CD4-positive, CD25-positive, alpha-beta regulatory T cell (primary cell): ENCODE results near the gene DDX10. TPM values are rescaled to one million over a fixed set of nuclear protein-coding genes. Genes with fewer than 3 reads are reported as not detected.

Source experiments
- ATAC-seq, 2 donors: fragments of 150-1000 bp; cut with Tn5 transposase; one replicate each; pipeline ENCODE4 v1.10.0; 2021; ENCODE audit warnings: low read depth in 2 of 2, moderate number of reproducible peaks in 2 of 2, moderate library complexity in 1 of 2
- DNase-seq, 3 donors: peaks; one replicate each; pipeline versions ENCODE4 v3.0.0 to v3.0.0-alpha.2; 2012 to 2022; ENCODE audit warnings: mixed read lengths in 1 of 3
- H3K27ac ChIP-seq: one replicate; pipeline ENCODE4 v1.7.0; 2013; ENCODE audit warnings: mild to moderate bottlenecking, low read length; ENCODE audit not compliant: insufficient read depth, poor library complexity, severe bottlenecking
- H3K27me3 ChIP-seq: one replicate; pipeline ENCODE4 v1.7.0; 2013; ENCODE audit warnings: low read length; ENCODE audit not compliant: control insufficient read depth, insufficient read depth
- H3K36me3 ChIP-seq: one replicate; pipeline ENCODE4 v1.7.0; 2013; ENCODE audit warnings: mild to moderate bottlenecking, low read length, moderate library complexity; ENCODE audit not compliant: control insufficient read depth, insufficient read depth
- H3K4me1 ChIP-seq: 2 replicates; pipeline ENCODE4 v1.7.0; 2013; ENCODE audit warnings: mild to moderate bottlenecking, low read length; ENCODE audit not compliant: insufficient read depth, control insufficient read depth, poor library complexity, severe bottlenecking
- H3K4me3 ChIP-seq: one replicate; pipeline ENCODE4 v1.7.0; 2013; ENCODE audit warnings: low read depth, mild to moderate bottlenecking, low read length, moderate library complexity
- H3K9me3 ChIP-seq, 2 experiments: 1 replicate in 1 of 2; 2 replicates in 1 of 2; pipeline ENCODE4 v1.7.0; 2013; ENCODE audit warnings: low read length in 2 of 2, mild to moderate bottlenecking in 1 of 2, moderate library complexity in 1 of 2; ENCODE audit not compliant: control insufficient read depth in 2 of 2
- H3K27ac Mint-ChIP-seq, 3 donors: one replicate each; pipeline ENCODE4 v1.8.0; 2020 to 2022; ENCODE audit warnings: mild to moderate bottlenecking in 3 of 3, mixed read lengths in 3 of 3, moderate library complexity in 2 of 3
- H3K27me3 Mint-ChIP-seq: one replicate; pipeline ENCODE4 v1.8.0; 2022; ENCODE audit warnings: mild to moderate bottlenecking, mixed read lengths
- H3K36me3 Mint-ChIP-seq: one replicate; pipeline ENCODE4 v1.8.0; 2020; ENCODE audit warnings: mixed read lengths
- H3K4me1 Mint-ChIP-seq, 4 donors: one replicate each; pipeline ENCODE4 v1.8.0; 2020 to 2022; ENCODE audit warnings: mixed read lengths in 4 of 4, mild to moderate bottlenecking in 1 of 4
- H3K4me3 Mint-ChIP-seq, 4 donors: one replicate each; pipeline ENCODE4 v1.8.0; 2020 to 2022; ENCODE audit warnings: mild to moderate bottlenecking in 4 of 4, mixed read lengths in 4 of 4, moderate library complexity in 3 of 4
- H3K9me3 Mint-ChIP-seq, 7 donors: one replicate each; pipeline ENCODE4 v1.8.0; 2020 to 2022; ENCODE audit warnings: mixed read lengths in 7 of 7, mild to moderate bottlenecking in 3 of 7, moderate library complexity in 2 of 7
- polyA plus RNA-seq, 4 donors: library from polyadenylated mRNA; unstranded; fragments of 300-500 nt; fragmentation: Illumina TruSeq; gene quantifications; one replicate each; pipeline ENCODE4 v1.2.3, GENCODE V29; 2021
- total RNA-seq: library from RNA; stranded (reverse); gene quantifications from one replicate; pipeline ENCODE4 v1.2.3, GENCODE V29; 2022

The DDX10 gene
- total and polyA plus RNA-seq, 5 donors from 2014 or later, result 10.5 to 23.3 (median 14.0) TPM

DNA sequence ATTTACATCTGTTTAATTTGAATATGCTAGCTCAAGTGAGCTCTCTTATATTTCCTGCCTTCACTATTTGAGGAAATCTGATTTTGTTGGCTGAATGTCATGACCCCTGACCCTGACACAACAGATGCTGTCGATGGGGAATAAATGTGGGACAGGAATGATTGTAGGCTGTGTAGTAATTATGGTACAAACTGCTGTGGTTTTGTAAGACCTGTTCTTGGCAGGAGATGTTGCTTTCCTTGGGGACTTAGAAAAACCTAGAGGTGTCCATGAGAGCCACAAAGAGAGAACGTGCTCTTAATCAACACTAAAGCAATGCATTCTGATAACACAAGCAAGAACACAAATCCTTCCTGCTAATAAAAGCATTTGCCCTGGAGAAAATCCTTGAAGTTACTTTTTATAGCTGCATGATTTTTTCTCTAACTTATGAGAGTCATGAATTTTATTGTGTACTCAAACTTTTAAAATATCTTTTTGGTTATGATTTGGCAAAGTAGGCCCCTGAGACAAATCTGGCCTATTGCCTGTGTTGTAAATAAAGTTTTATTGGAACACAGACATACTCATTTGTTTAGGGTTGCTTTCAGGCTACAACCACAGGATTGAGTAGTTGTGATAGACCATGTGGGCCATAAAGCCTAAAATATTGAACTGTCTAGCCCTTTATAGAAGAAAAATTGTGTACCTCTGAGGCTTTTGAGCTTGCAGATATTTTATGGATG, 90.2 kb downstream of the DDX10 start:
- Histone ChIP-seq H3K27me3 (no peaks in the 10 kb centered on the region), H3K36me3 (no peaks in the 10 kb centered on the region), H3K4me3 (no peak overlapping the region), H3K27ac (no peak overlapping the region), H3K4me1 (no peaks in the 10 kb centered on the region), H3K9me3 (no peaks in the 10 kb centered on the region)
- Mint-ChIP-seq H3K4me3 (no peak overlapping the region), H3K27me3 (no peaks in the 10 kb centered on the region), H3K36me3 (peaks cover 3% of the 10 kb centered on the region), H3K4me1 (peaks cover 8 to 39% (median 14%) of the 10 kb centered on the region in 4 donors), H3K27ac (no peak overlapping the region), H3K9me3 (no peaks in the 10 kb centered on the region)
- no peak for DNase-seq
- ATAC-seq, result no peak

DNA sequence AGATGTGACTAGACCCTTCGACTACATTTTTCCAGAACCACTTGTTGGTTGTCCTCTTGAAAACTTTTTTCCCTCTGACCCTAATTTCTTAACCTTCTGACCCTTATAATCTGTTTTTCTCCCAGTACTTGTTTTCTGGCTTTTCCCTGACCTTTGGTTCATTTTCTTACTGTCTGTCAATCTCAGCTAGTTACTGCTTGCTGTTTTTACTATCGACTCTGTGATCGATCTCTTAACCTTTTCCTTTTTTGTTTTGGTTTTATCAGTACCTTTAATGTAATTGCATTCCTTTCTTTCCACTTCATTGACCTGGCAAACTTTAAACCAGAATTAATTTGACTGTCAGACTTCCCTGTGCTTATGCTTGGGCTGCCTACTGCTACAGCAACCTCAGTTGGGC, 92.8 kb downstream of the DDX10 start:
- no peak overlapping the region for H3K4me3 Mint-ChIP-seq
- DNase-seq (no peak), ATAC-seq (no peak)
- no peaks in the 10 kb centered on the region for H3K36me3 ChIP-seq
- H3K27me3 ChIP-seq, result no peaks in the 10 kb centered on the region
- H3K4me1 ChIP-seq, result no peaks in the 10 kb centered on the region
- H3K4me1 Mint-ChIP-seq, result peaks cover 3 to 35% (median 14%) of the 10 kb centered on the region in 4 donors
- H3K36me3 Mint-ChIP-seq, result peaks cover 3% of the 10 kb centered on the region
- no peak overlapping the region for H3K27ac Mint-ChIP-seq
- no peaks in the 10 kb centered on the region for H3K9me3 ChIP-seq
- H3K27ac ChIP-seq, result no peak overlapping the region
- H3K27me3 Mint-ChIP-seq, result no peaks in the 10 kb centered on the region
- H3K9me3 Mint-ChIP-seq, result no peaks in the 10 kb centered on the region
- H3K4me3 ChIP-seq, result no peak overlapping the region

DNA sequence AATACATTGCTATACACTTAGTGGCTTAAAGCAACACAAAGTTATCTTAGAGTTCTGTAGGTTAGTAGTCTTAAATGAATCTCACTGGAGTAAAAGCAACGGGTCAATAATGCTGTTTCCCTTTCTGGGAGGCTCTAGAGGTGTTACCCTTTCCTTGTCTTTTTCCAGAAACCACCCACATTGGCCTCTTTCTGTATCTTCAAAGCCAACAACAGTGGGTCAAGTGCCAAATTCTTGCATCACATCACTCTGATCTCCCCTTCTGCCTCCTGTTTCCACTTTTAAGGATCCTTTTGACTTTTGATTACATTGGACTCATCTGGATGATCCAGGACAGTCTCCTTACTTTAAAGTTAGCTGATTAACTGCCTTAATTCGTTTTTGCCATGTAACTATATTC, 93.6 kb downstream of the DDX10 start:
- H3K27ac Mint-ChIP-seq, result no peak overlapping the region
- no peaks in the 10 kb centered on the region for H3K9me3 Mint-ChIP-seq
- Histone ChIP-seq H3K36me3 (no peaks in the 10 kb centered on the region), H3K27ac (no peak overlapping the region), H3K4me3 (no peak overlapping the region), H3K4me1 (no peaks in the 10 kb centered on the region), H3K9me3 (no peaks in the 10 kb centered on the region), H3K27me3 (no peaks in the 10 kb centered on the region)
- no peak overlapping the region for H3K4me3 Mint-ChIP-seq
- DNase-seq (no peak), ATAC-seq (no peak)
- H3K4me1 Mint-ChIP-seq, result peaks cover 3 to 37% (median 14%) of the 10 kb centered on the region in 4 donors
- peaks cover 3% of the 10 kb centered on the region for H3K36me3 Mint-ChIP-seq
- no peaks in the 10 kb centered on the region for H3K27me3 Mint-ChIP-seq

DNA sequence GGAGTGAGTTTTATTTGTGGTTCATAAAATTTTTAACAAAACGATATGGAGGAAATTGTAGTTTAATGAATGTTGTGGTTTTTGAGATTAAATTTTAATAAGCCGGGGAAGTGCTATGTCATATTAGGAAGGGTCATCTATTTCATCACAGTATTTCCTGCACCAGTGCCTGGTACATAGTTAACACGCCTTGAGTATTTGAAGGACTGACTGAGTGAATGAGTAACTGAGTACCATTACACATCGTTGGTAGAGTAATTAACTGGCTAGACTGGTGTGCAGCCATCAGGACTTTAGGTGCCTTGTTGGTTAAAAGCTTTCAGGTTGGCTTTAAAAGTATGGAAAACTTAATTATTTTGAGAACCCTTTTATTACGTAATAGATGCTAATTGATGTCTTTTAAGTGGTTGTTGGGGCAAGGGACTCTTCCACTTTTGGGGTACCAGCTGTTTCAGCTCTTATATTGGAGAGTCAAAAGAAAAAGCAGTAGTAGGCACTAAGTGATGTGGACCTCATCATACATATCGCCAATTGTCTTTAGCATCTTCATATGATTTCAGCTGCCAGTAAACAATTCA, 101.8 kb downstream of the DDX10 start:
- peaks cover 0 to 2% (median 0%) of the 10 kb centered on the region in 7 donors for H3K9me3 Mint-ChIP-seq
- H3K27me3 Mint-ChIP-seq, result no peaks in the 10 kb centered on the region
- H3K27ac Mint-ChIP-seq, result no peak overlapping the region
- peaks cover 27% of the 10 kb centered on the region for H3K36me3 Mint-ChIP-seq
- H3K27me3 ChIP-seq, result no peaks in the 10 kb centered on the region
- H3K36me3 ChIP-seq, result no peaks in the 10 kb centered on the region
- no peak overlapping the region for H3K4me3 Mint-ChIP-seq
- no peaks in the 10 kb centered on the region for H3K9me3 ChIP-seq
- no peaks in the 10 kb centered on the region for H3K4me1 ChIP-seq
- ATAC-seq (no peak), DNase-seq (no peak)
- H3K4me3 ChIP-seq, result no peak overlapping the region
- H3K4me1 Mint-ChIP-seq, result peaks cover 10 to 22% (median 17%) of the 10 kb centered on the region in 4 donors
- H3K27ac ChIP-seq, result no peak overlapping the region

DNA sequence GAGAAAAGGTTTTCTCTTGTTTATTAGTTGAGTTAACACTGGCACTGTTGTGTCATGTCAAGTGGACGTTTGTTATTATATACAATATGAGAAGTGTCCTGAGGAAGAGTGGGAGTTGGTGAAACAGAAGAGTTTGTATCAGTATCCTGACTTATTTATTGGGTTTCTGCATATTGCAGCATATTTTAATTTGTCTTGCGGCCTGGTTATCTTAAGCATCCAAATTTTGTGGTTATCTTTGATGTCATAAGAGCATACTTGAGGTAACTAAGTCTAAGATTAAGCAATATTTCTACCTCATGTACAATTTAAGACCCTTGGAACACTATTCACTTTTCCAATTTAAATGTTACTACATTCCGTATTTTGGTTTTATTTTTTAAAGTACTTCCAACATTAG, 103.5 kb downstream of the DDX10 start:
- DNase-seq (no peak), ATAC-seq (no peak)
- H3K9me3 ChIP-seq, result no peaks in the 10 kb centered on the region
- H3K27ac ChIP-seq, result no peak overlapping the region
- Mint-ChIP-seq H3K9me3 (peaks cover 0 to 2% (median 0%) of the 10 kb centered on the region in 7 donors), H3K4me1 (peaks cover 10 to 24% (median 18%) of the 10 kb centered on the region in 4 donors), H3K27ac (no peak overlapping the region), H3K36me3 (peaks cover 33% of the 10 kb centered on the region), H3K4me3 (no peak overlapping the region), H3K27me3 (no peaks in the 10 kb centered on the region)
- no peaks in the 10 kb centered on the region for H3K4me1 ChIP-seq
- H3K36me3 ChIP-seq, result no peaks in the 10 kb centered on the region
- H3K4me3 ChIP-seq, result no peak overlapping the region
- H3K27me3 ChIP-seq, result no peaks in the 10 kb centered on the region

DNA sequence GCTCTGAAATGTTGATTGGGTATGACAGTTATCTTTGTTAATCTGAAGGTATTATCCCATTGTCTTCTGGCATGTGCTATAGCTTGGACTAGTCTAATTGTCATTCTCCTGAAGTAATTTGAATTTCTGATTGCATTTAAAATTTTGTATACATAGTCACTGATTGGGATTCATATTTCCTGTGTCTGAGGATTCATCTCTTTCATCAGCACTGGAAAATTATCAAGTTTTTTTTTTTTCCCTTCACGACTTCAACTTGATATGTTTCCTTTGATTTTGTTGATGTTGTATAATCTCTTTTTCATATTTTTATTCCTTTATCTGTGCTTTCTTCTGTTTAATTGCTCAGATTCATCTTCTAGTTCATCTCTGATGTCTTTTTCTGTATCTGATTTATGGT, 104.1 kb downstream of the DDX10 start:
- no peaks in the 10 kb centered on the region for H3K27me3 Mint-ChIP-seq
- H3K9me3 Mint-ChIP-seq, result peaks cover 0 to 2% (median 0%) of the 10 kb centered on the region in 7 donors
- no peak for DNase-seq
- no peak overlapping the region for H3K4me3 ChIP-seq
- H3K27me3 ChIP-seq, result no peaks in the 10 kb centered on the region
- no peak overlapping the region for H3K4me3 Mint-ChIP-seq
- no peaks in the 10 kb centered on the region for H3K4me1 ChIP-seq
- H3K36me3 ChIP-seq, result no peaks in the 10 kb centered on the region
- H3K4me1 Mint-ChIP-seq, result peaks cover 10 to 27% (median 18%) of the 10 kb centered on the region in 4 donors
- H3K27ac ChIP-seq, result no peak overlapping the region
- H3K9me3 ChIP-seq, result no peaks in the 10 kb centered on the region
- ATAC-seq, result no peak
- H3K36me3 Mint-ChIP-seq, result peaks cover 37% of the 10 kb centered on the region
- no peak overlapping the region for H3K27ac Mint-ChIP-seq

DNA sequence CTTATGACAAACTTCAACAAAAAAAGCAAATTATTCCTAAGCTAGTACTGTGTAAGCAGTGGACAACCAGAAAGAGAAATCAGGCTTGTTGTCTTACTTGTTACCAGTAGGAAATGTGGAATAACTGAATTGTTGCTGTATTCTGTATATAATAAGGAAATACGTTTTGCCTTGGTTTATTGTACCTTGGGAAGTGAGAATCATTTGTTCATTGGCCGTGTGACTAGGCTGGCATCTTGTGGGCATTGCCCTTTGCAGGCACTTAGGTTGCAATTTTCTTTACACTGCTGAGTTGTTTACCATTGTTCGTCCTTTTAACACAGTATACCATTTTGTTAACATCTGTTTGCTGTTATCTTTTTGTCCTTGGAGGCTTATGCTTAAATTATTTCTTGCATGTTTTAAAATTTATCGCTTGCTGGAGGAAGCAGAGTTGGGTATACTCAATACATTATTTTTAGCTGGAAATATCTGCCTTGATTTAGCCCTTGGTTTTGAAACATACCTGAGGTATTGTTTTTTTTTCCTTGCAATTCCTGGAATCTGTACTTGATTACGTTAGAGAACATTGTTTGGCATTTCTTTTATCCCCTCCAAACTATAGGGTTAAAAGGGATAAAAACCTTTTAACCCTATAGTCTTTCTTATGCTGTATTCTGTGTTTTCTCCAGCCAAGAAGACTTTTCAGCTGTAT, 109.3 kb downstream of the DDX10 start:
- H3K4me3 Mint-ChIP-seq, result no peak overlapping the region
- DNase-seq (no peak), ATAC-seq (no peak)
- no peak overlapping the region for H3K27ac Mint-ChIP-seq
- Histone ChIP-seq H3K4me1 (no peaks in the 10 kb centered on the region), H3K4me3 (no peak overlapping the region), H3K9me3 (no peaks in the 10 kb centered on the region), H3K27ac (no peak overlapping the region), H3K36me3 (no peaks in the 10 kb centered on the region), H3K27me3 (no peaks in the 10 kb centered on the region)
- peaks cover 0 to 14% (median 8%) of the 10 kb centered on the region in 4 donors for H3K4me1 Mint-ChIP-seq
- H3K9me3 Mint-ChIP-seq, result peaks cover 0 to 5% (median 2%) of the 10 kb centered on the region in 7 donors
- H3K27me3 Mint-ChIP-seq, result no peaks in the 10 kb centered on the region
- peaks cover 39% of the 10 kb centered on the region for H3K36me3 Mint-ChIP-seq
